GM19035 (cell line): ENCODE measurements around the gene NHS.

Source experiments
- ATAC-seq: cut with Tn5 transposase; IDR thresholded peaks from one replicate; pipeline ENCODE4 v1.9.1; 2021; ENCODE audit not compliant: unreplicated experiment

NHS gene

GRCh38 chrX:17718649-17719165 is 343.7 kb downstream of the NHS start:
- no peak for ATAC-seq

GRCh38 chrX:17719711-17720110 is 344.7 kb downstream of the NHS start:
- no peak for ATAC-seq

- no peak for ATAC-seq
Observed at GRCh38 chrX:17721715-17722114, 346.7 kb downstream of the NHS start.

GRCh38 chrX:17725181-17725580 is 350.2 kb downstream of the NHS start:
- no peak for ATAC-seq

- no peak for ATAC-seq
Observed at GRCh38 chrX:17732138-17732783, 357.3 kb downstream of the NHS start.

- no peak for ATAC-seq
Observed at GRCh38 chrX:17735406-17735805, 360.4 kb downstream of the NHS start.

GRCh38 chrX:17736478-17736855 is 361.5 kb downstream of the NHS start:
- no peak for ATAC-seq

- peak; percentile 71 for ATAC-seq
Observed at GRCh38 chrX:17736856-17737709, 362.1 kb downstream of the NHS start, which contains the start of gene SCML1. Gene SCML1 (plus strand): TSS chrX:17737493. CDS start chrX:17744187, 6,694 bp downstream.

GRCh38 chrX:17737710-17737985 is 362.6 kb downstream of the NHS start:
- ATAC-seq: peak; percentile 13

GRCh38 chrX:17737986-17738713 is 363.1 kb downstream of the NHS start:
- no peak for ATAC-seq

GRCh38 chrX:17738737-17739535 is 363.9 kb downstream of the NHS start:
- ATAC-seq: no peak

GRCh38 chrX:17740137-17741122 is 365.4 kb downstream of the NHS start:
- ATAC-seq: no peak

- no peak for ATAC-seq
Observed at GRCh38 chrX:17741123-17741511, 366.1 kb downstream of the NHS start.

- no peak for ATAC-seq
Observed at GRCh38 chrX:17743913-17744312, 368.9 kb downstream of the NHS start.

- ATAC-seq: no peak
Observed at GRCh38 chrX:17744896-17745523, 370.0 kb downstream of the NHS start.

- ATAC-seq: no peak
Observed at GRCh38 chrX:17747692-17748091, 372.7 kb downstream of the NHS start.

GRCh38 chrX:17748684-17749083 is 373.7 kb downstream of the NHS start:
- ATAC-seq: no peak

- no peak for ATAC-seq
Observed at GRCh38 chrX:17750436-17750835, 375.4 kb downstream of the NHS start.

GRCh38 chrX:17758382-17758781 is 383.4 kb downstream of the NHS start:
- ATAC-seq: peak; percentile 68
